ENCODE results near the gene SRSF8. TPM values are rescaled to one million over a fixed set of nuclear protein-coding genes. Genes with fewer than 3 reads are reported as not detected.

SRSF8 gene, protein sequence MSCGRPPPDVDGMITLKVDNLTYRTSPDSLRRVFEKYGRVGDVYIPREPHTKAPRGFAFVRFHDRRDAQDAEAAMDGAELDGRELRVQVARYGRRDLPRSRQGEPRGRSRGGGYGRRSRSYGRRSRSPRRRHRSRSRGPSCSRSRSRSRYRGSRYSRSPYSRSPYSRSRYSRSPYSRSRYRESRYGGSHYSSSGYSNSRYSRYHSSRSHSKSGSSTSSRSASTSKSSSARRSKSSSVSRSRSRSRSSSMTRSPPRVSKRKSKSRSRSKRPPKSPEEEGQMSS
- 29.9 and 36.3 TPM in 2 replicates for total RNA-seq

DNA sequence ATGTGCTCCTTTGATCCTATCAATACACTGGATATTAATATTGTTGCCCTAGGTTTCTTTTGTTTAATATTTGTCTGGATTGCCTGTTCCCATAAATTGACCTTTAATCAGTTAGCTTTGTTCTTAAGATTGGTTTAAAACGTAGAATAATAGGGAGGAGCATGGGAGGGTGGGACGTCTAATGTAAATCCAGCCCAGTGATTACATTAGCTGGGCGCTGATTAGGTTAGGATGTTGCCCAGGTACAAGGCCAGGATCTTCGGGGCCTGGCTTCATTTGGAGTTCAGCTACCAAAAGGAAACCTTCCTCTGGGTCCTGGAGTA is at the start of gene SRSF8:
Gene SRSF8 (plus strand): TSS at position 204 of the 323 bp plus-strand sequence. CDS start 308 bp downstream, outside the sequence.

DNA sequence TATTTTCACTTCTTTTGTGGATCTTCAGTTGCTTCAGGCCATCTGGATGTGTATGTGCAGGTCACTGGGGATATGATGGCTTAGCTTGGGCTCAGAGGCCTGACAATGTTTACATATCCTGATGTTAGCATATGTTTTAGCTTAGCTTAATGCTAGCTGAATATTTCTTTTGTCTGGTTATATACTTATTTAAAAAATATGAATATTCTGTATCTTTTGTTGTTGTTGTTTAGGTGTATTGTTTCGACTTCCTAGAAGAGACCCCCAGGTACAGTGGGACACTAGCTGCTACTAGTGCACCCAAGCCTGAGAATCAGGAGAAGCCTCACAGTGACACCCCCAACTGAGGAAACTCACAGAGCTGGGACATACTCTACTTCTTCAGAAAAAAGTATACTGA is 41.8 kb upstream of the SRSF8 start, which contains the start of gene KDM4E:
Gene KDM4E (plus strand): TSS at position 301 of the 400 bp plus-strand sequence. CDS start 300 bp downstream, outside the sequence.

DNA sequence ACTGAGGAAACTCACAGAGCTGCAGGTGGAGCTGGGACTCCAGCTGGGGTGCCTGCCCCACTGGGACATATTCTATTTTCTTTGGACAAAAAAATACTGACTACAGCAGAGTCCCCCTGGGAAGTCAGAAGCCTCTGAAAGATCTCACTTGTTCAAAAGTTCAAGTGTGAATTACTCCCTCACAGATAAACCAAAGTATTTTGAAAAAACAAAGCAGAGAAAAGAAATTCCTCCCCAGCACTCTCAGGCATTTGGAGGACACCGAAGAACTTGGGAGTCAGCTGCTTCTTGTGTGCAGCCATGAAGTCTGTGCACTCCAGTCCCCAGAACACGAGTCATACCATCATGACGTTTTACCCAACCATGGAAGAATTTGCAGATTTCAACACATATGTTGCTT is 17.6 kb upstream of the SRSF8 start, which contains the start of gene KDM4F:
Gene KDM4F (plus strand): TSS at position 301 of the 400 bp plus-strand sequence.

DNA sequence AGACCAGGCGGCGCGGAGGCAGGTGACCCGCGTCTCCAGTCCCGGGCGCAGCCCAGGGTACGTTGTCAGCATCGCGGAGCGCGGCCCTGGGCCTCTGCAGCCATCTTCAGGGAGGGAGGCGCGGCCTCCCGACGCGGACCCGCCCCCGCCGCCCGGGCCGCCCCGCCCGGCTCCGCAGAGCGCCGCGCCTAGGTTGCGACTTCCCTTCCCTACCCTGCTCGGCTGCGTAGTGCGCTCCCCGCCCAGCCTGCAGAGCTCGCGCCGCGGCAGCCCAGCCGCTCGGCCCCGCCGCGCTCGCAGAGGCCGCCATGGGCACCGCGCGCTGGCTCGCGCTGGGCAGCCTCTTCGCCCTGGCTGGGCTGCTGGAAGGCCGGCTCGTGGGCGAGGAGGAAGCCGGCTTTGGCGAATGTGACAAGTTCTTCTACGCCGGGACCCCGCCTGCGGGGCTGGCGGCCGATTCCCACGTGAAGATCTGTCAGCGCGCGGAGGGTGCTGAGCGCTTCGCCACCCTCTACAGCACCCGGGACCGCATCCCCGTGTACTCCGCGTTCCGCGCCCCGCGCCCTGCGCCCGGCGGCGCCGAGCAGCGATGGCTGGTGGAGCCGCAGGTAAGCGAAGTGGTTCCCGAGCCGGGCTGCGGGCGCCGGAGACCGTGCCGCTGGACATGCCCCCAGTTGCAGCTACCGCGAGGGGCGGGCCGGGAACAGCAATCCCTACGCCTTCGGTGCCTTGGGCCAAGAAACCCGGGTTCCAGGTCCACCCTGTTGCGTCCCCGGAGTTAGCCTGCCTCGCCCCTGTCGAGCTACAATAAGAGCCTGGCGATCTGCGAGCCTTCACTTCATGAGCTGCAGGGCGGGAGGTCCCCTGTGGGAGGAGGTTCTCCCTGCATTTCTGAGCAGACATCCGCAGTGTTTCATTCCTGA is 23.2 kb downstream of the SRSF8 start, which contains the start of gene ENDOD1:
Gene ENDOD1 (plus strand): TSS at position 227 of the 923 bp plus-strand sequence. CDS start 82 bp downstream, at position 309.

Other genes with a start within 250 kb of the SRSF8 start
- 26.0 and 35.2 TPM in 2 replicates for gene CWC15, start 93.4 kb upstream of the SRSF8 start, total RNA-seq
- gene KDM4D, start 93.2 kb upstream of the SRSF8 start, total RNA-seq: 0.35 and 0.77 TPM in 2 replicates
- gene KDM4E, start 41.7 kb upstream of the SRSF8 start, total RNA-seq: not detected in 2 replicates
- gene KDM4F, start 17.5 kb upstream of the SRSF8 start, total RNA-seq: not detected in 2 replicates
- gene ENDOD1, start 22.9 kb downstream of the SRSF8 start, total RNA-seq: 18.1 and 59.5 TPM in 2 replicates
- 28.2 and 31.7 TPM in 2 replicates for gene SESN3, start 164.3 kb downstream of the SRSF8 start, total RNA-seq